SU-DHL-6 (cell line): ENCODE data around the gene ZNF805.

ENCODE experiments used
- EZH2phosphoT487 ChIP-seq: fragments of 200-600 bp; sonication (generic), shearing (Covaris generic); conservative IDR thresholded peaks from 2 replicates; pipeline ENCODE4 v1.6.1; 2018; ENCODE audit warnings: mild to moderate bottlenecking, antibody characterized with exemption, low read length, moderate library complexity, mixed read lengths
- TF ChIP-seq, protein P1 (sequence below): fragments of 200-600 bp; sonication (generic); IDR thresholded peaks from one replicate; pipeline ENCODE4 v1.5.1; 2017; ENCODE audit warnings: antibody characterized with exemption, mild to moderate bottlenecking, low read length, moderate library complexity; ENCODE audit not compliant: insufficient read depth, poor library complexity, severe bottlenecking

GRCh38 chr19:57241176-57241575 lies 744 bp downstream of the ZNF805 start:
- TF ChIP-seq, protein P1, sequence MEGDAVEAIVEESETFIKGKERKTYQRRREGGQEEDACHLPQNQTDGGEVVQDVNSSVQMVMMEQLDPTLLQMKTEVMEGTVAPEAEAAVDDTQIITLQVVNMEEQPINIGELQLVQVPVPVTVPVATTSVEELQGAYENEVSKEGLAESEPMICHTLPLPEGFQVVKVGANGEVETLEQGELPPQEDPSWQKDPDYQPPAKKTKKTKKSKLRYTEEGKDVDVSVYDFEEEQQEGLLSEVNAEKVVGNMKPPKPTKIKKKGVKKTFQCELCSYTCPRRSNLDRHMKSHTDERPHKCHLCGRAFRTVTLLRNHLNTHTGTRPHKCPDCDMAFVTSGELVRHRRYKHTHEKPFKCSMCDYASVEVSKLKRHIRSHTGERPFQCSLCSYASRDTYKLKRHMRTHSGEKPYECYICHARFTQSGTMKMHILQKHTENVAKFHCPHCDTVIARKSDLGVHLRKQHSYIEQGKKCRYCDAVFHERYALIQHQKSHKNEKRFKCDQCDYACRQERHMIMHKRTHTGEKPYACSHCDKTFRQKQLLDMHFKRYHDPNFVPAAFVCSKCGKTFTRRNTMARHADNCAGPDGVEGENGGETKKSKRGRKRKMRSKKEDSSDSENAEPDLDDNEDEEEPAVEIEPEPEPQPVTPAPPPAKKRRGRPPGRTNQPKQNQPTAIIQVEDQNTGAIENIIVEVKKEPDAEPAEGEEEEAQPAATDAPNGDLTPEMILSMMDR = no peak
- TF ChIP-seq EZH2phosphoT487 = no peak
